GM23338 (cell line): ENCODE measurements around the gene L3MBTL4. TPM values are rescaled to one million over a fixed set of nuclear protein-coding genes. Genes with fewer than 3 reads are reported as not detected.
"Not testable (repeated sequence)": the region's sequence is repeated elsewhere in the genome, so short reads cannot be mapped to it uniquely, and the experiment has no call there.

Experiments used
- ATAC-seq: fragments of 200-7000 bp; cut with Tn5 transposase; 3 replicates; pipeline ENCODE4 v1.9.1; 2020
- DNase-seq: peaks from one replicate; pipeline ENCODE4 v3.0.0-alpha.2; 2015; ENCODE audit warnings: low spot score
- H2AFZ ChIP-seq: fragments of 200-600 bp; sonication (generic); 2 replicates; pipeline ENCODE4 v1.8.0; 2016; ENCODE audit warnings: antibody characterized with exemption, mild to moderate bottlenecking, moderate library complexity
- H3F3A ChIP-seq: fragments of 200-600 bp; sonication (generic); replicated peaks from 2 replicates; pipeline ENCODE4 v1.8.0; 2017; ENCODE audit warnings: antibody characterized with exemption, mixed run types, low read depth
- H3K27ac ChIP-seq: fragments of 200-600 bp; sonication (generic); 2 replicates; pipeline ENCODE4 v1.6.1; 2016; ENCODE audit warnings: low read depth
- H3K27me3 ChIP-seq: fragments of 200-600 bp; sonication (generic); 2 replicates; pipeline ENCODE4 v1.8.0; 2016; ENCODE audit warnings: mild to moderate bottlenecking, mixed run types, moderate library complexity; ENCODE audit not compliant: insufficient read depth
- H3K36me3 ChIP-seq: fragments of 200-600 bp; sonication (generic); 2 replicates; pipeline ENCODE4 v1.8.0; 2016; ENCODE audit warnings: mild to moderate bottlenecking; ENCODE audit not compliant: insufficient read depth
- H3K4me1 ChIP-seq: fragments of 200-600 bp; sonication (generic); 2 replicates; pipeline ENCODE4 v1.8.0; 2016; ENCODE audit warnings: mild to moderate bottlenecking, moderate library complexity; ENCODE audit not compliant: insufficient read depth
- H3K4me2 ChIP-seq: fragments of 200-600 bp; sonication (generic); 2 replicates; pipeline ENCODE4 v1.7.1; 2017; ENCODE audit warnings: mixed run types
- H3K4me3 ChIP-seq: fragments of 200-600 bp; sonication (generic); 2 replicates; pipeline ENCODE4 v1.6.1; 2016; ENCODE audit warnings: mixed run types
- H3K79me2 ChIP-seq: fragments of 200-600 bp; sonication (generic); replicated peaks from 2 replicates; pipeline ENCODE4 v1.8.0; 2017; ENCODE audit warnings: mild to moderate bottlenecking; ENCODE audit not compliant: insufficient read depth
- H3K9me2 ChIP-seq: fragments of 200-600 bp; sonication (generic); 2 replicates; pipeline ENCODE4 v1.8.0; 2017; ENCODE audit not compliant: insufficient read depth
- H4K20me1 ChIP-seq: fragments of 200-600 bp; sonication (generic); replicated peaks from 2 replicates; pipeline ENCODE4 v1.8.0; 2017; ENCODE audit warnings: mild to moderate bottlenecking; ENCODE audit not compliant: insufficient read depth
- H3K27ac Mint-ChIP-seq: 2 replicates; pipeline ENCODE4 v1.8.0; 2020; ENCODE audit warnings: inconsistent platforms, mild to moderate bottlenecking, moderate library complexity, mixed read lengths
- H3K27me3 Mint-ChIP-seq: 3 replicates; pipeline ENCODE4 v1.8.0; 2022; ENCODE audit warnings: low read depth, mild to moderate bottlenecking, moderate library complexity, mixed read lengths, inconsistent platforms; ENCODE audit not compliant: insufficient read depth, poor library complexity
- H3K36me3 Mint-ChIP-seq: 3 replicates; pipeline ENCODE4 v1.8.0; 2021; ENCODE audit warnings: low read depth, mild to moderate bottlenecking, inconsistent platforms, moderate library complexity, mixed read lengths
- H3K4me1 Mint-ChIP-seq: 3 replicates; pipeline ENCODE4 v1.8.0; 2020; ENCODE audit warnings: mild to moderate bottlenecking, inconsistent platforms, mixed read lengths
- H3K4me3 Mint-ChIP-seq: 3 replicates; pipeline ENCODE4 v1.8.0; 2021; ENCODE audit warnings: moderate library complexity, mild to moderate bottlenecking, inconsistent platforms, mixed read lengths
- H3K9me3 Mint-ChIP-seq: 3 replicates; pipeline ENCODE4 v1.8.0; 2020; ENCODE audit warnings: moderate library complexity, mild to moderate bottlenecking, inconsistent platforms, mixed read lengths
- CREB1 ChIP-seq: fragments of 250-450 bp; sonication (Bioruptor Pico); IDR thresholded peaks from 2 replicates; pipeline ENCODE4 v1.5.0; 2020; ENCODE audit warnings: low read depth, mild to moderate bottlenecking, moderate library complexity
- EZH2phosphoT487 ChIP-seq: fragments of 200-600 bp; sonication (generic); IDR thresholded peaks from one replicate; pipeline ENCODE4 v1.8.1; 2018; ENCODE audit warnings: antibody characterized with exemption; ENCODE audit not compliant: unreplicated experiment
- ZNF114 ChIP-seq: fragments of 250-450 bp; sonication (Bioruptor Pico); IDR thresholded peaks from 2 replicates; pipeline ENCODE4 v1.5.0; 2020; ENCODE audit warnings: mild to moderate bottlenecking, moderate library complexity
- polyA plus RNA-seq: library from polyadenylated mRNA; unstranded; fragments of >200 nt; fragmentation: Nextera tagmentation; extraction: Ambion mirVana; gene quantifications from 2 replicates; pipeline ENCODE4 v1.2.1, GENCODE V29; 2016
- total RNA-seq: library from RNA; depleted of rRNA; stranded (reverse); fragments of >200 nt; shearing (Covaris generic); gene quantifications from 2 replicates; pipeline ENCODE4 v1.2.3, GENCODE V29; 2014
- TF ChIP-seq, protein P1 (sequence below): IDR thresholded peaks from one replicate; pipeline ENCODE4 v1.6.1; 2018; ENCODE audit warnings: antibody characterized with exemption; ENCODE audit not compliant: unreplicated experiment
- TF ChIP-seq, protein P2 (sequence below), 2 experiments: fragments of 200-600 bp in 1 of 2; sonication (generic) in 1 of 2; conservative IDR thresholded peaks; 2 replicates each; pipeline versions ENCODE4 v1.5.1 to v1.6.1; 2016 to 2017; ENCODE audit warnings: antibody characterized with exemption in 2 of 2, low read depth in 2 of 2, mild to moderate bottlenecking in 2 of 2, moderate library complexity in 1 of 2

L3MBTL4 gene
- total and polyA plus RNA-seq, 2 experiments from 2014 or later, result 0.48 to 2.8 TPM

DNA sequence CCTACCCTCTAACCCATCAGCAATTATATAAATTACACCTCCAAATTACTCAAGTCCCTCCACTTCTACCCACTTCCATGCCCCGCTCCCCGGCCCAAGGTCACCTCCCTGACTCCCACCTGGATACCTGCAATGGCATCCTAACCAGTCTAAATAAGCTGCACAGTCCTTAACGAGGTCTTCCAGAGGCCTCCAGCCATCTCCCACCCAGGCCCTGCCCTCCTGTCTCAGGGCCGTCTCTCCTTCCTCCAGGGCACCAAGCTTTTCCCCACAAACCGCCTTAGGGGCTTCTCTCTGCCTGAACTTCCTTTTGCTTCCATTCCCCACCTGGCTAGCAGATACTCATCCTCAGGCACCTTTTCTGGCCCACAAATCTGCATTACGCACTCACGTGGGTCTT, 4.8 kb downstream of the L3MBTL4 start:
- Mint-ChIP-seq H3K4me3 (no peak overlapping the region), H3K4me1 (peaks cover 18% of the 10 kb centered on the region), H3K27ac (no peak overlapping the region), H3K9me3 (no peaks in the 10 kb centered on the region; the same call in 2 of the 3 replicates), H3K27me3 (peaks cover 9% of the 10 kb centered on the region), H3K36me3 (no peaks in the 10 kb centered on the region; the same call in 2 of the 3 replicates)
- Histone ChIP-seq H2AFZ (no peak overlapping the region), H3K4me2 (no peak overlapping the region), H3K27ac (no peak overlapping the region), H3K4me3 (no peak overlapping the region), H3K79me2 (no peaks in the 10 kb centered on the region), H3K27me3 (peaks cover 25% of the 10 kb centered on the region), H3K36me3 (no peaks in the 10 kb centered on the region), H3F3A (no peaks in the 10 kb centered on the region), H3K9me2 (no peaks in the 10 kb centered on the region), H4K20me1 (no peaks in the 10 kb centered on the region), H3K4me1 (peaks cover 14% of the 10 kb centered on the region)
- TF ChIP-seq, protein P1, sequence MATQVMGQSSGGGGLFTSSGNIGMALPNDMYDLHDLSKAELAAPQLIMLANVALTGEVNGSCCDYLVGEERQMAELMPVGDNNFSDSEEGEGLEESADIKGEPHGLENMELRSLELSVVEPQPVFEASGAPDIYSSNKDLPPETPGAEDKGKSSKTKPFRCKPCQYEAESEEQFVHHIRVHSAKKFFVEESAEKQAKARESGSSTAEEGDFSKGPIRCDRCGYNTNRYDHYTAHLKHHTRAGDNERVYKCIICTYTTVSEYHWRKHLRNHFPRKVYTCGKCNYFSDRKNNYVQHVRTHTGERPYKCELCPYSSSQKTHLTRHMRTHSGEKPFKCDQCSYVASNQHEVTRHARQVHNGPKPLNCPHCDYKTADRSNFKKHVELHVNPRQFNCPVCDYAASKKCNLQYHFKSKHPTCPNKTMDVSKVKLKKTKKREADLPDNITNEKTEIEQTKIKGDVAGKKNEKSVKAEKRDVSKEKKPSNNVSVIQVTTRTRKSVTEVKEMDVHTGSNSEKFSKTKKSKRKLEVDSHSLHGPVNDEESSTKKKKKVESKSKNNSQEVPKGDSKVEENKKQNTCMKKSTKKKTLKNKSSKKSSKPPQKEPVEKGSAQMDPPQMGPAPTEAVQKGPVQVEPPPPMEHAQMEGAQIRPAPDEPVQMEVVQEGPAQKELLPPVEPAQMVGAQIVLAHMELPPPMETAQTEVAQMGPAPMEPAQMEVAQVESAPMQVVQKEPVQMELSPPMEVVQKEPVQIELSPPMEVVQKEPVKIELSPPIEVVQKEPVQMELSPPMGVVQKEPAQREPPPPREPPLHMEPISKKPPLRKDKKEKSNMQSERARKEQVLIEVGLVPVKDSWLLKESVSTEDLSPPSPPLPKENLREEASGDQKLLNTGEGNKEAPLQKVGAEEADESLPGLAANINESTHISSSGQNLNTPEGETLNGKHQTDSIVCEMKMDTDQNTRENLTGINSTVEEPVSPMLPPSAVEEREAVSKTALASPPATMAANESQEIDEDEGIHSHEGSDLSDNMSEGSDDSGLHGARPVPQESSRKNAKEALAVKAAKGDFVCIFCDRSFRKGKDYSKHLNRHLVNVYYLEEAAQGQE, result no peak
- TF ChIP-seq ZNF114 (CRISPR knock-in tag) (no peak), EZH2phosphoT487 (no peak), CREB1 (no peak)
- TF ChIP-seq, protein P2, sequence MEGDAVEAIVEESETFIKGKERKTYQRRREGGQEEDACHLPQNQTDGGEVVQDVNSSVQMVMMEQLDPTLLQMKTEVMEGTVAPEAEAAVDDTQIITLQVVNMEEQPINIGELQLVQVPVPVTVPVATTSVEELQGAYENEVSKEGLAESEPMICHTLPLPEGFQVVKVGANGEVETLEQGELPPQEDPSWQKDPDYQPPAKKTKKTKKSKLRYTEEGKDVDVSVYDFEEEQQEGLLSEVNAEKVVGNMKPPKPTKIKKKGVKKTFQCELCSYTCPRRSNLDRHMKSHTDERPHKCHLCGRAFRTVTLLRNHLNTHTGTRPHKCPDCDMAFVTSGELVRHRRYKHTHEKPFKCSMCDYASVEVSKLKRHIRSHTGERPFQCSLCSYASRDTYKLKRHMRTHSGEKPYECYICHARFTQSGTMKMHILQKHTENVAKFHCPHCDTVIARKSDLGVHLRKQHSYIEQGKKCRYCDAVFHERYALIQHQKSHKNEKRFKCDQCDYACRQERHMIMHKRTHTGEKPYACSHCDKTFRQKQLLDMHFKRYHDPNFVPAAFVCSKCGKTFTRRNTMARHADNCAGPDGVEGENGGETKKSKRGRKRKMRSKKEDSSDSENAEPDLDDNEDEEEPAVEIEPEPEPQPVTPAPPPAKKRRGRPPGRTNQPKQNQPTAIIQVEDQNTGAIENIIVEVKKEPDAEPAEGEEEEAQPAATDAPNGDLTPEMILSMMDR (conservative IDR thresholded peaks at IDR 0.05; ENCODE audit: low read depth in 2 of 2), result no peak
- DNase-seq, result no peak
- ATAC-seq, result no peak

DNA sequence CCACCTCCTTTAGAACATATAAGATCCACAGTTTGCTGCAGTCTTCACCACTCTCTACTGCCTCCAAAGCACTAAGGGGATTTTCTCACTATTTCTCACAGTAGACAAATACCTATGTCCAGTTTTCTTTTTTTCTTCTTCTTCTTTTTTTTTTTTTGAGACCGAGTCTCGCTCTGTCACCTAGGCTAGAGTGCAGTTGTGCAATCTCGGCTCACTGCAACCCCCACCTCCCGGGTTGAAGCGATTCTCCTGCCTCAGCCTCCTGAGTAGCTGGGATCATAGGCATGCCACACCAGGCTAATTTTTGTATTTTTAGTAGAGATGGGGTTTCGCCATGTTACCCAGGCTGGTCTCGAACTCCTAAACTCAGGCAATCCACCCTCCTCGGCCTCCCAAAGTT, 6.2 kb downstream of the L3MBTL4 start:
- not testable (repeated sequence) for DNase-seq, ATAC-seq, H3K79me2 ChIP-seq, H3K4me3 Mint-ChIP-seq, H3K9me3 Mint-ChIP-seq, H3K27ac Mint-ChIP-seq, H3K36me3 ChIP-seq, H2AFZ ChIP-seq, H4K20me1 ChIP-seq, H3K36me3 Mint-ChIP-seq, H3K9me2 ChIP-seq, H3F3A ChIP-seq, H3K4me3 ChIP-seq, H3K27ac ChIP-seq, H3K27me3 Mint-ChIP-seq, H3K4me2 ChIP-seq
- H3K4me1 Mint-ChIP-seq, result peaks cover 16% of the 10 kb centered on the region
- Histone ChIP-seq H3K27me3 (peaks cover 16% of the 10 kb centered on the region), H3K4me1 (peaks cover 13% of the 10 kb centered on the region)
